ENCODE measurements around the gene SLC36A4.
"Not testable (repeated sequence)": the region's sequence is repeated elsewhere in the genome, so short reads cannot be mapped to it uniquely, and the experiment has no call there.

The SLC36A4 gene

DNA sequence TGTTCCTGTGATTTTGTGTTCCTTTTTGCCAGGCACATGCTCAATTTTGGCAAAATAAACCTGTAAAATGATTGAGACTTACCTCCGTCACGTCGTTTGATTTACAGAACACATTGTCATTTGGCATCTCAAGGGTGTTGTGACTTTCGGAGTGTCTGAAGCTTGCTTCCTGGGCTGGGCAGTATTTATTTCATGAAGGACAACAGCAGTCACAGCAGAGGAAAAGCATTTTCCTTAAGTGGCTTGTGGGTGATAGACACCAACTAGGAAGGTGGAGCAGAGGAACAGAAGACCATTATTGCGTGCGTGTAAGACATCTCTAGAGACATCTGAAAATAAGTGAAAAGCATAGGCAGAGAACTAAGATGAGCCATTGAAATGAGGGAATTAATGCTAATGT, 80.2 kb downstream of the SLC36A4 start:
- DNase-seq, result no peak

DNA sequence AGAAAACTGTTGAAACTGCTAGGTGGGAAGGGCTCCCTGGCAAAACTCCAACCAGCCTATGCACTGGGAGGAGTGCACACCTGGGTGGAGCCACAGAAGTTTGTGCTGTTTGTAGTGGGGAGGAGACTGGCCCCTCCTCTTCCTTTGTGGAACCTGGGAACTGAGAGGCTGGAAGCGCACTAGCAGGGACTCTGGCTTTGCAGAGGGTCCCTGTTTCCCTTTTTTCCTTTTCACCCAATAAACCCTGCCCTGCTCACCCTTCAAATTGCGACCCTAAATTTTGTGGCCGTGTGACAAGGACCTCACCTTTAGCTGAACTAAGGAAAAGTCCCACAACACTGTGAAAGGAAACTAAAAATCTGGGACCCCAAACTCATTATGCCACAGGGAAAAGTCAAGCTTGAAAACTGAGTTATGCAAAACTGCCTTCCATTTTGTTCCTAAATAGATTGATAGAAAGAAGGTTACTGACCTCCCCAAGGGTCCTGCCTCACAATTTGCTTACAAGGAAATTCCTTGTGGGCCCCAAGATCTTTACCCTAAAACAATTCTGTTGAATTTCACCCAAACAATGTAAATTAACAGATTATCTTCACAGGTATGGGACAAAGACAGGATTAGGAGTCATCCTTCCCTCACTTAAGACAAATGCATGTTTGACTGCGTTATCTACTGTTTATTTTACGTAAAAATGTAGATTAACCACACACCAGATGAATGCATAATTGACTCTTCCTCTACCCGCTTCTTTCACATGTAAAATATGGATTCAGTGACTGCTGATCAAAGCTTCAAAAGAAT, 81.0 kb downstream of the SLC36A4 start:
- no peak for DNase-seq

DNA sequence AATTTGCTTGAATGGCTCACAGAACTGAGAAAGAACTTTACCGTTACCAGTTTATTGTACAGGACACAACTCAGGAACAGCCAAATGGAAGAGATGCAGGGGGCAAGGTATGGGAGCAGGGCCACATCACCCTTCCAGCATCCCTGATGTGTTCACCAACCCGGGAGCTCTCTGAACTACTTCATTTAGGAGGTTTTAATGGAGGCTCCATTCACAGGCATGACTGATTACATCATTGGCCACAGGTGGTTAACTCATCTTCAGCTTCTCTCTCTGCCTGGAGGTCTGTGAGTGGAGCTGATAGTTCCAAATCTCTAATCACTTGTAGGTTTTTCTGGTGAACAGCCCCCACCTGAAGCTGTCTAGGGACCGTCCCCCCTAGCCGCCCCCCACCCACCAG, 83.5 kb downstream of the SLC36A4 start:
- no peak for DNase-seq

DNA sequence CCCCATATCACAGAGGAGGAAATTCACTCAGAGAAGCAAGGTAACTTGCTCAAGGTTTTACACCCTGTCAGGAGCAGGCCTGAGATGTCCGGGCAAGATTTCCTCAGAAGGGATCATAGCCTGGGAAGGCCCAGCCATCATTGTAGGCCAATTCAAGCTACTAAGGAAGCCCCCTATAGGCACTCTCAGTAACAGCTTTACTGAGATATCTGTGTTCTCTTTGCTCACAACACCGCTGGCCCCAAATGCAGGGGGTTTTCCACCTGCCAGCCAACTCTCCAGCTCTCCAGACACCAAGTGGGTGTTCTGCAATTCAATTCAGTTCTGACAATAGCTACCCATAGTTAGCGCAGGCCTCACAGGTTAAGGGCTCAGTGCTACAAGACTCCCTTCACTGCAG, 84.0 kb downstream of the SLC36A4 start:
- no peak for DNase-seq

DNA sequence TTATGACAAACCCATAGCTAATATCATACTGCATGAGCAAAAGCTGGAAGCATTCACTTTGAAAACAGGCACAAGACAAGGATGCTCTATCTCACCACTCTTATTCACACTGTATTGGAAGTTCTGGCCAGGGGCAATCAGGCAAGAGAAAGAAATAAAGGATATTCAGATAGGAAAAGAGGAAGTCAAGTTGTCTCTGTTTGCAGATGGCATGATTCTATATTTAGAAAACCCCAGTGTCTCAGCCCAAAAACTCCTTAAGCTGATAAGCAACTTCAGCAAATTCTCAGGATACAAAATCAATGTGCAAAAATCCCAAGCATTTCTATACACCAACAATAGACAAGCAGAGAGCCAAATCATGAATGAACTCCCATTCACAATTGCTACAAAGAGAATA, 86.6 kb downstream of the SLC36A4 start:
- DNase-seq, result not testable (repeated sequence)

DNA sequence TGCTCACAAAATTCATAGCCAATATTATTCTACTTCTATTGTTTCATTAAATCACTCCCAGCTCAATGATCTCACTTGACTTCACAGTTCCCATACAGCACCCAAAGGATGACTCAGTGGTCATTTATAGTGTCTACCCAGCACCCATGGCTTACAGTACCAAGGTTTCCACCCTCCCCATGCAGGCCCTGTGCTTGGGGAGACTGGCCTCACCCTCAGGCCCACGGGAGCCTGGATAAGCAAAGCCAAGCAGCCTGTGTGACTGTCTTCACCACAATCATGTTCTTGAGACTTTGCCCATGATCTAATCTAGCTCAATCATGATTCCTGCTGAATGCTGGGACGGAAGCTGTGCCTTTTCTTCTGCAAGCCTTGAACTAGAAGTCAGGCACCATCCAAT, 97.6 kb downstream of the SLC36A4 start:
- DNase-seq, result peak; percentile 8

DNA sequence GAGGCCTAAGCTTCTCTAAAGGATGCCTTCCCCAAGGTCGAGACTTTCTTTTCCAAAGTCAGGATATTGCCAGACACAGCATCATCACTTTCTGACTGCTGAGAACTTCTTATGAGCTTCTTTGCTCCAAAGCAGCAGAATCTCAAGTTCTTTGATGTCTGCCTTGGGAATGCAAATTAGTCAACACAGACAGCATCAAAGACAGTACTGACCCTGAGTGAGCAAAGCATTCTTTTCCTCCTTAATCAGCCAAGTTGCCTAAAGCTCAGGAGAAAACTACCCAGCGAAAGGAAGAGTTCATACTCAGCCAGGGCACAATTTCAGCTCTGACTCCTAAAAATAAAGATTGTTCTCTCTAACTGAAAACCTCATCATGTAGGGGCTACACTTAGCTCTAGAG, 98.0 kb downstream of the SLC36A4 start:
- peak; percentile 54 for DNase-seq

All from fibroblast of upper back skin (primary cell).